Limb (tissue), 2 donors: ENCODE data around the gene SULT1B1.
"Not testable (repeated sequence)": the region's sequence is repeated elsewhere in the genome, so short reads cannot be mapped to it uniquely, and the experiment has no call there.

Experiments used
- DNase-seq, 2 donors: peaks; one replicate each; pipeline ENCODE4 v3.0.0-alpha.2; 2016; ENCODE audit errors: extremely low spot score in 2 of 2

The SULT1B1 gene

DNA sequence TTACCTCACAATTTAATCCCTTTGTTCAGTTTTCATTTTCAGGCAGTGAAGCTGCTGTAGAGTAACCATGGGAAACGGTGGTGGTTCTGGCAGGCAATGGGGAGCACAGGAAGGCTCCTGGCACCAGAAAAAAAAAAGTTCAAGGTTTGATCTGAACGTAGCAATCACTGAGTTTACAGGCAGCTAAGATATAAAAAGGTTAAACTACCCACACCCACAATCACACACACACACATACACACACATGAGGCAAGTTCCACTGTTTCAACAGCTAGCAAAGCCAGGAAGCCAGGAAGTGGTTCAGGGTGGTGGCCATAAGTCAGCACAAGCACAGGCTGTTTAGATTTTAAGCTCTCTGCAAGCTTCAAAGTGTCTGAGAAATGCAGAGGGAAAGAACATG, at the start of gene SULT1B1:
Gene SULT1B1 (minus strand): TSS at position 166 of the 400 bp plus-strand sequence. CDS start 5,403 bp downstream, outside the sequence.
- peak in 1 of 2 donors; percentile 29 for DNase-seq

DNA sequence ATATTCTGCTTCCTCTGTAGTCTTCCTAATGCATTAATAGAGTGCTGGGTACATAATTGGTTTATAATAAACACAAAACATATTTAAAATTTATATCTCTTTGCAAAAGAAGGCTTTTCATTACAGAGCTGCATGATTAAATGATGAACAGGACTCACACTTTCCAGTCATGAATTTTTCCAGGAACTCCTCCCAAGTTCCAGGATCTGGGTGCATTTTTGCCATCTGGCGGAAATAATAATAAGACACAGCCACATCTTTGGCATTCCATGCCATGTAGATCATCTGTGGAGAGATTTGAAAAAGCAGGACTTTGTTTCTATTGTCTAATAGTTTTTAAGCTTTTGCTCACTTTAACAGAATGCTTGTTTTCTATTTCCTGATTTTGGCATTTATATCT, 40.2 kb upstream of the SULT1B1 start:
- no peak for DNase-seq

DNA sequence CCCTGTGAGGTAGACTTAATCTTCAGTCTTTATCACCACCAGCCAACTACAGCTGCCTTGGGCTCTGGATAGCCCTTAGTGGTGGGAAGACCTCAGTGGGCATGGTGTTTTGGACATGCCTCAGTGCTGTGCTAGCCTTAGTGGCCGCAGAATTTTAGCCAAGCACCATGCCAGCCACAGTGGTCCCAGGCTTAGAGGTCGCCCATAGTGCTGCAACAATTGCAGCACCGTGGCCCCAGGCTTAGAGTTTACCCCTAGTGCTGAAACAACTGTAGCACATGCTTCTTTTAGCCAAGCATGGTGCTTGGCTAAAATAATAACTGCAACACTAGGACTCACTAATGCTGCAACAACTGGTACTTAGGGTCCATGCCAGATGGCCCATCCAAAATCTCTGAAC, 38.9 kb upstream of the SULT1B1 start:
- no peak for DNase-seq

DNA sequence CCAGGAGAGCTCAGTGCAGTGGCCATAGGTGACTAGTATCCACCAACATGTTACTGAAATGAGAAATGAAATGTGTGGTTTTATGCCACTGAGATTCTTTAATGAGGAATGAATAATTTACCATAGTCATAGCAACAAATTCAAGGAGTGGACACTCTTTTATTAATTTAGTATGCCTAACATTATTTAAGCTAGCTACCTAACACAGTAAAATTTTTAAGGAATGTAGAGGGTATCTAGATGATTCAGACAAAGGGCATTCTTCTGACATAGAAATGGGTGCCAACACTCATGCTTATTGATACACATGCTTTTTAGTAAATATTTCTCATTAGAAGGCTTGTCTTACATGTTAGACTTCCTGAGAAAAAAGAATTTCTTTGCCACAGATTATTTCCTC, 33.3 kb upstream of the SULT1B1 start:
- no peak for DNase-seq

DNA sequence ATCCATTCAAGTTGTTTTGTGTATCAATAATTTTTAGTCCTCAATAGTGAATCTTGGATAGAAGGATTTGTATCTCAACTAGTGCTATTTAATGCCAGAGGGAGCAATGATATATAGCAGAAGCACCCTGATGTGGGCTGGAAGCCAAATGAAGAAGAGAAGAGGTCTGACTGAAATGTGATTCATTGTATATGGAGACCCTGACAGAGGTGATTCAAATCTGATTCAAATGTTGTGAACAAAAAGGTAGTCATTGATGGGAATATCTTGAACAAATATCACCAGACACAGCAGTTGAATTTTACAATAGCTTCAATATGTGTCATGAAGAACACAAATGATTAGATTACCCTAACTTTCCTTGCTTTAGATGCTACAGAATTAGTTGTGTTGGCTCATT, 27.5 kb upstream of the SULT1B1 start:
- no peak for DNase-seq

DNA sequence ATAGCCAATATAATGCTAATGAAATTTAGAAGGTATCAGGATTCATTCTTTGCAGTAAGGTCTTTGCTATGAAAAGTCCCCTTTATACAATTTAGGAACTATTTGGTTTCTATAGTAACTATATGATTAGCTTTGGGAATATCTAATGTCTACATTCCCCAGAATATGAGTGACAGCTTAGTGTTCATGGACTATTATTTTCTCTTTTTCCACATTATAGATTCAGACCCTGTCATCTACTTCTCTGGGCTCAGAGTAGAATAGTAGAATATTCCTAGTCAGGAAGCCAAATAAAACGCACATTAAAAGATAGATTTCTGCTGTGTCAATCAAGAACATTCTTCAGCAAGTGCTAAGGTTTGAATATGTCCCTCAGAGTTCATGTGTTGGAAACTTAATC, 26.1 kb upstream of the SULT1B1 start:
- no peak for DNase-seq

DNA sequence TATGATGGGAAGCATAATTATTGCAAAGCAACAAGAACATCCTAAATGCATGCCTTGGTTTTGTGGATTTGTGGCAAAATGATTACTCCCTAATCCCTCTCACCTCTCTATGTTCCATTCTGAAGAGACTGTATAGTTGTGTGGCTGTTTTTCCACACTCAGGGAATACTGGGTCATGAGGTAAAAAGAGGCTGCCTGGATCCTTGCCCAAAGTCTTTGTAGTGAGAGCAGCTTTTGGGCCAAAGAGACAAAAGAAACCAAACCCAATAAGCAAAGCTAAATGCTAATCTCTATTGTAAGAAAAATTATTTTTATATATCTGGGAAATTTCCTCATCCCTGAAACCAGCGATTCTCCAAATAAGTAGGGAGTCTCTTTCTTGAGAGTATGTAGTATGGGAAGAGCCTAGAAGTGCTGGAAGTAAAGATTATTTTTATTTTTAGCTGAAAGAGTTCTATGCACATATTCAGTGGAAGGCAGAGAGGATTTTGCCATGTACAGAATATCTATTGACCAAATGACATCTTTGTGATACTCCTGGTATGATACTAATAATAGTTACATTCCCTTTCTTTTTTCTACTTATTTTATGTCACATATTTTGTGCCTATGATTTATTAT, 24.9 kb upstream of the SULT1B1 start:
- DNase-seq = no peak

DNA sequence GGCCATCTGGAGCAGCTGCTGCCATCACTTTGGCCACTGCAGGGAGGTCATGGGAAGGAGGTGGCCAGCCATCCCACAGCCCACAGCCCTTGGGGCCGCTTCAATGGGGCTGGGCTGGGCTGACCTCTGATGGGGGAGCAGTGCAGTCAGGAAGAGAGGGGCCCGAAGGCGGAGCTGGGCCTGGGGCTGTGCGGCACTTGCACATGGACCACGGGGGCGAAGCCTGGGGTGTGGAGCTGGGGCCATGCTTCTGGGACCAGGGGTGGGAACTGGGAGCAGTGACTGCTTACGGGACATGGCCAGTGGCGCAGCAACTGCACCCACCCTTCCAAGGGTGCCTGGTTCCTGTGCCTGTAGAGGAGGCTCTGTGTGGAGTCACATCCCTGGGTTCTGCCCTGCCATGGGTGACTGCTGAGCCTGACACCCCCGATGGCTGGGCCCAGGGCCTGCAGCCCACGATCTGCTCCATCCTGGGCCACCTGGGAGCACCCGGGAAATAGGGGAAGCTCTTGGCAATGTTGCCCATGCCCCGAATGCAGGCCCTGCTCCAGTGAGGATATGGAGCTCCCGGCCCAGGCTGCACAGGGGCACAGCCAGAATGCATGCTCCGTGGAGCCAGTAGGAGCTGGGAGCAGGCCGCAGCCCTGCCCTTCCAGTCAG, 22.4 kb upstream of the SULT1B1 start:
- DNase-seq = no peak

DNA sequence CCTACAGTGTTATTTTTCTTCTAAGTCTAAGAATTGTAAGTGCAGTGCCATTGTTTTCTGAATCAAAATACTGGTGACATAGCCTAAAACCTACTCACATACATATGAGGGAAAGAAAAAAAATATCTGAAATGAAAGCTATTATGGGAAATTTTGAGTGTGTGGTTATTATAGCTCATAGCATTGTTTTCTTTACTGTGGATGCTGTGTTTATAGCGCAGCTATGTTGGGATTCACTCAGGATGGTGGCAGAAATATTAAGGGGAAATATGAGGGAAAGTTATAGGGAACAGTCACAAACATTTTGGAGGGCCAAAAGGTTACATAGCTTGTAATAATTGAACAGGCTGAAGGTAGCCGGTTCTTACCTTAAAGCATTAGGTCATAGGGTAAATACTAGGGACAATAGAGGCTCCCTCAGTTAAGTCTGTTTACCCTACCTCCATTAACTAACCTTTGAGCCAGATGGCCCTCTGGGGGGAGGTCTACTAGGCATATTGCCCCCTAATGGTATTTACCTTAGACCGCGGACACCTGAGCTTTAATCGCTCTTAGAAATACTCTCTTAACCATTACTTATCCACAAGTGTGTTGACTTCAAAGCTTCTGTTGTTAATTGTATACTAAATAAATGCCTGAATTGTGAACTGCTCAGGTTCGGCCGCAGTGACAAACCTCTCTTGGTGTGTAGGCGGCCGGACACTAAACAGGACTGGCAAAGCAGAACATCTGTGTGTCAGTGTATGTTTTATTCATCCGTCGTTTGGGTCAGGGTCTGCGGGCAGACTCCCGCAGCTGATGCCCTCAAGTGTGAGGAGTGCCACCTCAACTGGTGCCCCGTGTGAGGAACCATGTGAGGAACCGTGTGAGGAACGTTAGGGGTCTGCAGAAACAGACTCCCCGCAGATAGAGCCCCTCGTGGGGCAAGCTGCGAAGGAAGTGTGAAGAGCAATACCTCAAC, 21.3 kb upstream of the SULT1B1 start:
- DNase-seq = no peak

DNA sequence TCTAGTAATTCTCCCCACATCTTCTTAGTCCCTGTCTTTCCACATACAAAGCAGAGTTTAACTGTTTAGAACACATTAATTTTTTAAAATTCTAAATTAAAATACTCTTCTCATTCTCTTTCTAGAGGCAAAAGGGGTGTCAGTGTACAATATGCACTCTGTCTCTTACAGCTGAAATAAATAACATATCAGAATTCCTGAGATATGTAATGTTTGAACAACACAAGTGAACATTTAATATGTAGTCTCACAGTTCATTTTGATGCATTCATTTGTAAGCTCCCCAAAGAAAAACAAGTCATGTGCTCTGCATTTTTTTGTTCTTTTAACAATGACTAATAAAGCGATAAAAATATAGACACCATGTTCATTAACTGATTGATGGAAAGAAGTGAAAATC, 19.7 kb upstream of the SULT1B1 start:
- DNase-seq = no peak

DNA sequence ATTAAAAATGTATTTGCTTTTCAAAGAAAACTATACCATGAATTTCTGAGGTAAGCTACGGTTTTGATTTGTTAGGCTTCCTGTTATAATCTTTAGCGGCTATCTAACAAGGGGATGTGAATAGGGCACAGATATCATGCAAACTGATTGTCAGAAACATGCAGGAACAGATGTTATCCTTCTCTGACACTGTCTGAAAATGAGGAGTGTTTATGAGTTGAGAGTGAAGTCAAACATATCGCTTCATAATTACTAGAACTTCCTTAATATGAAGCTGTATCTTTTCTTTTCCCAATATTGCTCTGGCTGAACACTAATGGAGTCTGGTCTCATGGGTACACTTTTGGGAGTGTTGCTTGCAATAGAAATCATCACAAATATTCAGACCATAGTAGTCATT, 16.3 kb upstream of the SULT1B1 start:
- no peak for DNase-seq

DNA sequence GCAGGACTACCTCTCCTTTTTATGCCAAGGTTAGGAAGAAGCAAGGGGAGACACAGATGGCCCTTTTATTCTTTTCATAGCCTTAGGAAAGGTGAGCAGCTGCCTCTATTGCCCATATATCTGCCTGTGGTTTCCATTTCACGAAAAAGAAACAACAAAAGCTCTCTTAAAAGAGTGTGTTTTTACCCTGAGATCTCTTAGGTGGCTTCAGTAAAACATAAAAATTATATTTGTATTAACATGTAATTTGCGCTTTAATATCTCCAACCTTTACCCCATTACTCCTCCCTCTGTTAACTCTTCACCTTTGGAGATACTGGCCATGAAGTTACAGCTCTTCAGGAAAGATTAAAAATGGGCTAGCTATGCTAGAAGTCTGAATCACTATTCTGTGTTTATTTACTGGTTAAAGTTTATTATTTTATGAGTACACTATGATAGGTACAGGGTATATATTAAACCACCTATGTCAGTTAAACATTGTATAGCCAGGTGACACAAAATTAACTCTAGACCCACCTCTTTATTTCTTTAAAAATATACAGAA, 15.0 kb upstream of the SULT1B1 start:
- DNase-seq = no peak

DNA sequence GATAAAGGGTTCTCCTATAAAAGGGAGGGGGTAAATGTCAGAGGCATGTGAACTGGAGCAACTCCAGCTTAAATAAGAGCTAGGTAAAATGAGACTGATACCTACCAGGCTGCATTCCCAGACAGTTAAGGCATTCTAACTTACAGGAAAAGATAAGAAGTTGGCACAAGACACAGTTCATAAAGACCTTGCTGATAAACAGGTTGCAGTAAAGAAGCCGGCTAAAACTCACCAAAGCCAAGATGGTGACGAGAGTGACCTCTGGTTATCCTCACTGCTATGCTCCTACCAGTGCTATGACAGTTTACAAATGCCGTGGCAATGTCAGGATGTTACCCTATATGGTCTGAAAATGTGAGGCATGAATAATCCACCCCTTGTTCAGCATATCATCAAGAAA, 13.1 kb upstream of the SULT1B1 start:
- no peak for DNase-seq

DNA sequence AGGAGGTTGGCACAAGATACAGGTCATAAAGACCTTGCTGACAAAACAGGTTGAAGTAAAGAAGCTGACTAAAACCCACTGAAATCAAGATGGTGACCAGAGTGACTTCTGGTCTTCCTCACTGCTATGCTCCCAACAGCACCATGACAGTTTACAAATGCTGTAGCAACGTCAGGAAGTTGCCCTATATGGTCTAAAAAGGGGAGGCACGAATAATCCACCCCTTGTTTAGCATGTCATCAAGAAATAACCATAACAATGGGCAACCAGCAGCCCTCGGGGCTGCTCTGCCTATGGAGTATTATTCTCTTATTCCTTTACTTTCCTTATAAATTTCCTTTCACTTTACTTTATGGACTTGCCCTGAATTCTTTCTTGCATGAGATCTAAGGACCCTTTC, 8.1 kb upstream of the SULT1B1 start:
- not testable (repeated sequence) for DNase-seq

DNA sequence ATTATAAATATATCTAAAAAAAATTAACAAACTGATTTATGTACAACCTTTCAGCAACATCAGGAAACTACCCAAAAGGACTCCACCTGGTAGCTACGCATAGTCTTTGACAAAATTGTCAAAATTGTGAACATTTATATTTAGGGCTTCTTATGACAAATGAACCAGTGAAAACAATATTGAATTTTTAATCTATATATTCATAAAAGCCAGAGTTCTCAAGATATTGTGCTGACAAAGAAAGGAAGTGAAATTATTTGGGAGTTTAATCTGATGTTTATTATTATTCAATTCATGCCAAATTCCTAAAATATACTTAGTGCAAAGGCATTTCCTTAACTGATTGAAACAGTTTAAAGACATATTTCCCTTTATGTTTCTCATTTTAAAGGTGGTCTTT, 5.3 kb upstream of the SULT1B1 start:
- no peak for DNase-seq

DNA sequence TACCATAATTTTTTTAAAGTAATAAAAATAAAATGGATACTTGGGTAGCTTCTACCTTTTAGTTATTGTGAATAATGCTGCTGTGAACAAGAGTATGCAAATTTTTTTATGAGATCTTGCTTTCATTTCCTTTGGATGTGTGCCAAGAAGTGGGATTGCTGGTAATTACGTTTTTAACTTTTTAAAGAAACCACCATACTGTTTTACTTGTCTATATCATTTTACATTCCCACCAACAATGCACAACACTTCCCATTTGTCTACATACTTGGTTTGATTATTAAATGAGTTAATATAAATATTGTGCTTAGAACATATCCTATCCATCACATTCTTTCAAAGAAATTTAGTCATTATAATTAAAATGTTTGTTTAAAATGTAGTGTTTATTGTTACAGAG, 3.9 kb upstream of the SULT1B1 start:
- DNase-seq = no peak

DNA sequence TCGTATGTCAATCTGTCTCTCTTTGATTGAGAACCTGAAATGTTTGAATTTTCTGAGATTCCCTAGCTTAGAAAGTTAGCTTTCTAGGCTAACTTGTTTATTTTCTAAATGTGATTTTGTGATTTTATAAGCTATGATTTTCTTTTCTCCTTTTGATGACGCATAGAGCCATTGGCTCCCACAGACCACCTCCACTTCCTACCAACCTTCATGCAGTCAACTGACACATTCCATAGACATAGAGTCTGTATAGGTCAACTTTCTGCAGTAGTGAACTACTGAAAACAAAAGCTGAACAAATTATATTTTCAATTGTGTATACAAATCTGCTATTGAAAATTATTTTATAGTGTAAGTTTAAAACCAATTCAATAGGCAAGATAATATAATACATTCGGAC, 2.8 kb upstream of the SULT1B1 start:
- no peak for DNase-seq

DNA sequence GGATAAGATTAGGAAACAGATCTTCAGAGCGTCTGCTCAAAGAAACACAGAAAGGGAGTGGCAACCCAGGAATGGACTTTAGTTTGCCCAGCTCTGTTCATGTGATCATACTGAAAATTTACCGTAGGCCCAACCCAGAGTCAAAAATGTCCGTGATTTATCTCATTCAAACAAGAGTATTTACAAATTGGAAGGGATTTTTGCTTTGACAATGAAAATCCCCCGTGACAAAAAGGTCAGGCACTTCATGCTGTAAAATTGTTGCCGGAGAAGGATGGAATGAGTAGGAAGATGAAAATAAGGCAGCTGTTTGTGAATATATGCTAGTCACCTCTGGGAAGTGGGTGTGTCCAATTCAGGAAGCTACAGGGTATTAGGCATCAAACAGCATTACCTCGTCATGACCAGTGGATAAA, 1.2 kb downstream of the SULT1B1 start:
- DNase-seq = no peak

DNA sequence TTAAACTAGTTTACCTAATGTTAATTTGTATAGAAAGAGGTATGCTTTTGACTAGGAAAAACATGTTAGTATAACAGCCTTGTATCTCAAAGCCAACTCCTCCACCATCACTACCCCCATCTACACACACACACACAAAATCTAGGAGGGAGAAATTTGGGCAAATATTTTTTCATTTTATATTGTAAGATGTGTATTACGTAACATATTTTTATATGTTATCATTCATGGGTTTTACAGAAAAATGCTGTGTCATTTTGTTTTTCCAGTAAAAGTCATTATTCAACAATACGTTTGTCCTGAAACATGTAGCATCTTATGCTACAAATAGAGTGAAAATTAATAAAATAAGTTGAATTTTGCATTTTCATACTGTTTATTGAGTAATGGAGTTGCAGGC, 3.0 kb downstream of the SULT1B1 start:
- DNase-seq = no peak

DNA sequence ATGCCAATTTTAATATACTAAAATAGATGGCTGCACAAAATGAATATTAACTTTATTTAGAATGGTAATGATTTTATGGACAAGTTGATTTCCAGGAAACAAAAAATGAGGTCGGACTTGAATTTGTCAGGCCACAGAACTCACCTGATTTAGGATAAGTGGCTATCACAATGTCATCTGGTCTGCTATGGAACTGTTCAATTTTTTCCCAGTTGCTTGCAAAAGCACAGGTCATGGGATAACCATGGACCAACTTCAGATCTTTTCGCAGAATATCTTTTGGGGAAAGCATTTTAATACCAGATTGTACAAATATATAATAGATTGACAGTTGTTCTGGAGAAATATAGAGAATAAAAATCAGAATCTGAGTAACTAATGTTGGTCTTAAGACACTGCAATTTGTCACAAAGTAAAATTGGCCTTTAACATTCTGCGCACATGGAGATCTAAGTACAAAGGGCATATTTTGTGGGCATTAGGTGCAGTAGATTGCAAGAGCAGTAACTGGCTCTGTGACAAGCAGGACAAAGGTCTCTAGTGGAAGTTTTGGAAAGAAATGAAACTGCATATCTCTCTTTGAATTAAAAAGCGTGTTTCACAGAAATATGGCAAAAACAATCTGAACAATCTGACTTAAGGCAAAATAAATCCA, 5.4 kb downstream of the SULT1B1 start:
- DNase-seq = no peak

DNA sequence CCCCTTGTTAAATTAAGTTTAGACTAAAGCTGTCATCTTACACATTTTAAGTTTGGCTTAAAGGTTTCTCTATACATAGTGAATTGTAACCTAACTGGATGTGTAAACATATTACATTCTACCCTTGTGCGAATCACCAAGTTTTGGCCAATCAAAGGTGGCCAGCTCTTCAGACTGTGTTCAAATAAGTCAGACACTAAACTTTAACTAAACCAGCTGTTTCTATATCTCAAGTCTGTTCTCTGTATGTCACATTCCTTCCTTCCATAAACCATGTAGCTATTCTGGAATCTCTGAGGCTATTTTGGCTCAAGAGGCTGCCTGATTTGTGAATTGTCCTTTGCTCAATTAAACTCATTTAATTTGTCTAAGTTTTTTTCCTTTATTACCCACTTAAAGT, 6.7 kb downstream of the SULT1B1 start:
- peak in 1 of 2 donors; percentile 40 for DNase-seq

DNA sequence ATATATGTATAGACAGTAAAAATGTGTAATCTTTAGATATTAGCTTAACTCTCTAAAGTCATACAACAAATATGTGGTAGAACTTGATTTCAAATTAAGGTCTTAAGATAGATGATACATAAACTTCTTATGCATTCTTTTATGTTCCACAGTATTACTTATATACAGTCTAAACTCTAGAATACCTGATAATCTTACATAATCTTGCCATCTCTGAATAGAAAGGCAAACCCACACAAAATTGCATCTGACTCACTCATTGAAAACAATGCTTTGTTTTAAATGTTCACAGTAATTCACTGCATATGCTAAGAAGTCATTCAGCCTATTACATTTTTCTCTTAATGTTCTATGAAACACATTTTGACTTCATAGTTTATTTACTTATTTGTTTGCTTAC, 10.1 kb downstream of the SULT1B1 start:
- no peak for DNase-seq
